Measurements from ENCODE around the gene PDGFC.

Gene PDGFC

DNA sequence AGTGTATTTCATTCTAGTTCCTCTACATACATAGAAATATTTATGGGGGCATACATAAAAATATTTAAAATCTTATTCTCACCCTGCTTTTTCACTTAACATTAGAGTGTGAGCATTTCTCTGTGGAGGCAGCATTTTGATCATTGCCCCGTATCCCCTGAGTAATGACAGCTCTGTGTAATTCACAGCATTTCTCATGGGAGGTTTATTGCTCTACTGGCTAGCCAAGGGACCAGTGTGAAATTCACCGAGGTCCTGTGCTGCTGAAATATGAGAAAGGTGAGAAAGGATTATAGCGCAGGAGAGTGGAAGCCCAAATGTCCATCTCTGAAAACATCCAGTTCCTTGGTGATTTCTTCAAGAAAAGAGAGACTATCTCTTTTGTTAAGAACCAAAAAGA is 22.9 kb downstream of the PDGFC start:
- WGBS (ENCODE audit: insufficient coverage) = 100% methylated on average over 3 of the region's 3 CpGs
- H3K27ac ChIP-seq (ENCODE audit: insufficient read depth in 1 of 2, low read depth in 1 of 2, low read length in 2 of 2, poor library complexity in 1 of 2, severe bottlenecking in 2 of 2) = no peak overlapping the region
- POLR2A ChIA-PET = no interaction called here

DNA sequence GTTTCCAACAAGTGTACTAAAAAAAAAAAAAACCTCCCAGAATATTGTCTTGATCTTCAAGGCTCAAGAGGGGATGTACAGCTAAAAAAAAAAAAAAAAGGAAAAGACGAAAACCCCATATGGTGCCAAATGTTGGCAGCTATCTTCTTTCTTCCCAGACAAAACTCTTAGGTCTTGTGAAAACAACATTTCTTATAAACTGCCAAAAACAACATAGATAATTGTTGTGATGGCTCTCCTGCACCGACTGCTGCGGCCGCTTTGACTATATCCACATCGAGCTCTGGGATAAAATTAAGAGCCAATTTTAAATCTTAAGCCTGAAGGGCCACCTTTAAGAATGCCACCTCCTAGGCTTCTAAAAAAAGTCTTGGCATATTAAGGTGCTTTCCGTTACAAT is 23.5 kb downstream of the PDGFC start:
- ChIA-PET POLR2A (no interaction called here), CTCF (interaction anchor here (0.9 kb wide), 1 partner anchor 55 kb away, joined by 4 read pairs; no protein-coding TSS in a partner anchor)
- Histone ChIP-seq H3K27me3 (replicated peaks in 2 of 5; ENCODE audit: control insufficient read depth in 4 of 5, insufficient read depth in 5 of 5, low read length in 4 of 5) (no peaks in the 10 kb centered on the region), H3K4me3 (ENCODE audit: control insufficient read depth in 1 of 7, extremely low read depth in 1 of 7, insufficient read depth in 4 of 7, low read depth in 2 of 7, low read length in 6 of 7) (no peak overlapping the region), H3K27ac (ENCODE audit: insufficient read depth in 1 of 2, low read depth in 1 of 2, low read length in 2 of 2, poor library complexity in 1 of 2, severe bottlenecking in 2 of 2) (no peak overlapping the region), H3K4me1 (ENCODE audit: control extremely low read depth in 1 of 4, control insufficient read depth in 4 of 4, insufficient read depth in 4 of 4, low read length in 3 of 4) (peaks cover 6 to 46% (median 24%) of the 10 kb centered on the region in 4 experiments), H3K9me3 (ENCODE audit: control extremely low read depth in 1 of 5, control insufficient read depth in 4 of 5, insufficient read depth in 2 of 5, low read depth in 1 of 5, low read length in 4 of 5) (no peaks in the 10 kb centered on the region), H3K36me3 (ENCODE audit: control insufficient read depth in 4 of 4, insufficient read depth in 4 of 4, low read length in 3 of 4) (no peaks in the 10 kb centered on the region)
- DNase-seq = no peak
- WGBS (ENCODE audit: insufficient coverage) = 98% methylated on average over 4 of the region's 6 CpGs

More for the DNA sequence above, 22.9 kb downstream of the PDGFC start:
- H3K27me3 ChIP-seq (replicated peaks in 2 of 5; ENCODE audit: control insufficient read depth in 4 of 5, insufficient read depth in 5 of 5, low read length in 4 of 5) = no peaks in the 10 kb centered on the region
- no peaks in the 10 kb centered on the region for H3K9me3 ChIP-seq (ENCODE audit: control extremely low read depth in 1 of 5, control insufficient read depth in 4 of 5, insufficient read depth in 2 of 5, low read depth in 1 of 5, low read length in 4 of 5)
- CTCF ChIA-PET = interaction anchor here (0.9 kb wide), 1 partner anchor 55 kb away, joined by 4 read pairs; no protein-coding TSS in a partner anchor
- H3K36me3 ChIP-seq (ENCODE audit: control insufficient read depth in 4 of 4, insufficient read depth in 4 of 4, low read length in 3 of 4) = no peaks in the 10 kb centered on the region
- no peak overlapping the region for H3K4me3 ChIP-seq (ENCODE audit: control insufficient read depth in 1 of 7, extremely low read depth in 1 of 7, insufficient read depth in 4 of 7, low read depth in 2 of 7, low read length in 6 of 7)
- peaks cover 8 to 47% (median 26%) of the 10 kb centered on the region in 4 experiments for H3K4me1 ChIP-seq (ENCODE audit: control extremely low read depth in 1 of 4, control insufficient read depth in 4 of 4, insufficient read depth in 4 of 4, low read length in 3 of 4)
- no peak for DNase-seq

DNA sequence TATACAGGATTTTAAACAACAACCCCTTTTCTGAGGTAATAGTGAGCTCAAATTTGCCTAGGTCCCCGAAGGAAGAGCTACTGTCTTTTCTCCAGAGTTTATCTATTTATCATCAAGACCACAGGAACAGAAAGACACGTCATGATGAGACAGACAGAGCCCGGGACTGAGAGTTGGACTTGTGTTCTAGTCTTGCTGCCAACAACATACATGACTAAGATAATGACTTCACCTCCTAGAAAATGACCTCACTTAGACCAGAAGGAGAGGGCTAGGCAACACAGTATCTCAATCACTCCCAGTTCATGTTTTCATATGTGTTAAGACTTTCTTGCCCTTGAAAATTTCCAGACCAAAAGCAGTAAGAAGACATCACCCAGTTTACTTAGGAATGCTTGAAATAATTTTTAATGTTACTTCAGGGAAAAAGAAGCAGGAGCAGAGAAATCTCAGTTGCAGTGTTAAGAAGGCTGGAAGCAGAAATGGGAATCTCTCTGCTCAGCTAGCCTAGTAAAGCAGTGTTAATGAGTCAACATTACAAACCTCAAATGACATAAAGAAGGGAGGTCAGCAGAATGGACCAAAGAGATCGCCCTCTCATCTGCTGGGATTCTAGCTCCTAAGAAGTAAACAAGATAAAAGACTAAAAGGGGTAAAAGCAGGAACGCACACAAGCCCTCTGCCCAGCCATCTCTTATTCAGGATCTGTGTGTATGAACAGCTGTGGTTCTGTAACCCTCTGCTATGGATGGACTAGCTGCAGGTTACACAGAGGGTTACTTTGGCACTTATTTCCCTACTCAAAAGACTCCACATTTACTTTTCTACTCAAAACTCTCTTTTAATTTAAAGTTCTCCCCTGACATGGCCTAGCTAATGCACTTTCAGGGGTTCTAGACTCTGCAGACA is 24.8 kb downstream of the PDGFC start:
- H3K27me3 ChIP-seq (replicated peaks in 2 of 5; ENCODE audit: control insufficient read depth in 4 of 5, insufficient read depth in 5 of 5, low read length in 4 of 5) = no peaks in the 10 kb centered on the region
- ChIA-PET CTCF (interaction anchor here (0.9 to 1.8 kb wide), 3 partner anchors 8 to 78 kb away, joined by 3 to 6 read pairs (median 4); no protein-coding TSS in a partner anchor), POLR2A (no interaction called here)
- no peak overlapping the region for H3K27ac ChIP-seq (ENCODE audit: insufficient read depth in 1 of 2, low read depth in 1 of 2, low read length in 2 of 2, poor library complexity in 1 of 2, severe bottlenecking in 2 of 2)
- H3K36me3 ChIP-seq (ENCODE audit: control insufficient read depth in 4 of 4, insufficient read depth in 4 of 4, low read length in 3 of 4) = peaks cover 0 to 3% (median 0%) of the 10 kb centered on the region in 4 experiments
- 85% methylated on average over 5 of the region's 5 CpGs for WGBS (ENCODE audit: insufficient coverage)
- H3K4me1 ChIP-seq (ENCODE audit: control extremely low read depth in 1 of 4, control insufficient read depth in 4 of 4, insufficient read depth in 4 of 4, low read length in 3 of 4) = peaks cover 6 to 50% (median 24%) of the 10 kb centered on the region in 4 experiments
- H3K9me3 ChIP-seq (ENCODE audit: control extremely low read depth in 1 of 5, control insufficient read depth in 4 of 5, insufficient read depth in 2 of 5, low read depth in 1 of 5, low read length in 4 of 5) = peaks cover 0 to 3% (median 0%) of the 10 kb centered on the region in 5 experiments
- DNase-seq = no peak
- no peak overlapping the region for H3K4me3 ChIP-seq (ENCODE audit: control insufficient read depth in 1 of 7, extremely low read depth in 1 of 7, insufficient read depth in 4 of 7, low read depth in 2 of 7, low read length in 6 of 7)

DNA sequence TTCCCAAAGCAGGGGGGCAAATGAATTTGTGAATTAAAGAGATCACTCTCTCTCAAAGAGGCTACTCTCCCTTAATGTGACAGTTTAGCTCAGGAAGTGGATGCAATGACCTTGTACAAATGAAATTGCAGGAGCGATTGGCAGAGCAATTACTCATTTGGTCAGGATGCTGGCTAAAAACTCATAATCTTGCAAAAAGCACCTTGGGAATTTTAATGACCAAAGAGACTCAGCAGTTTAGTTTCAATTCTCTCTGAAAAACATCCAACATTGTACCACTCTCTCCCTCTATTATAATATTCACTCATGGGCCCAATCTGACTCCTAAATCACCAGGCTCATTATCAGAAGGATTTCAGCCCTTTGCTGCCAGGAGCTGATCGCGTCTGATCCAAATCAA is 26.1 kb downstream of the PDGFC start:
- ChIA-PET POLR2A (interaction anchor here (0.5 kb wide), 1 partner anchor 104 kb away, joined by 3 read pairs; no protein-coding TSS in a partner anchor), CTCF (interaction anchor here (0.8 to 1.8 kb wide), 5 partner anchors 9 to 77 kb away, joined by 3 to 6 read pairs (median 4); no protein-coding TSS in a partner anchor)
- Histone ChIP-seq H3K36me3 (ENCODE audit: control insufficient read depth in 4 of 4, insufficient read depth in 4 of 4, low read length in 3 of 4) (peaks cover 0 to 3% (median 0%) of the 10 kb centered on the region in 4 experiments), H3K4me3 (ENCODE audit: control insufficient read depth in 1 of 7, extremely low read depth in 1 of 7, insufficient read depth in 4 of 7, low read depth in 2 of 7, low read length in 6 of 7) (peak overlapping the region in 2 of 7 experiments; percentile 37 to 48), H3K4me1 (ENCODE audit: control extremely low read depth in 1 of 4, control insufficient read depth in 4 of 4, insufficient read depth in 4 of 4, low read length in 3 of 4) (peaks cover 4 to 40% (median 24%) of the 10 kb centered on the region in 4 experiments), H3K27me3 (replicated peaks in 2 of 5; ENCODE audit: control insufficient read depth in 4 of 5, insufficient read depth in 5 of 5, low read length in 4 of 5) (no peaks in the 10 kb centered on the region), H3K27ac (ENCODE audit: insufficient read depth in 1 of 2, low read depth in 1 of 2, low read length in 2 of 2, poor library complexity in 1 of 2, severe bottlenecking in 2 of 2) (no peak overlapping the region), H3K9me3 (ENCODE audit: control extremely low read depth in 1 of 5, control insufficient read depth in 4 of 5, insufficient read depth in 2 of 5, low read depth in 1 of 5, low read length in 4 of 5) (peaks cover 0 to 3% (median 0%) of the 10 kb centered on the region in 5 experiments)
- DNase-seq = peak in 2 of 3 donors; percentile 24 to 37
- WGBS (ENCODE audit: insufficient coverage) = 60% methylated on average over 3 of the region's 3 CpGs

DNA sequence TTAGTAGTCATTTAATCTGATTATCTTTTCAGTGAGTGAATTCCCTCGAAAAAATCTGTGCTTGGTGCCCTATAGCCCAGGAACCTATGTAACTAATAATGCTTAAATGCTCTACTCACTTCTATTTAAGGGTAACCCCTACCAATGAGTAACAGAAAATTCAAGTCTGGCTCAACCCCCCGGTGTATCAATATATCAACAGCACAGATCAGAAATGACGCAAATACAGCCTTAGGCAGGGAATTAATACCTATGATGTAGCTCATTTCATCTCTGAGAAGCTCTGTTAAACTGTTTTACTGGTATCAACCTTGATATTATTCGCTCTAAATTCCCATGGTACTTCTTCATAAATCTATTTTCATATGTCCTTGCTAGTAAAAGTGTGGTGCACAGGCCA is 28.6 kb downstream of the PDGFC start:
- Histone ChIP-seq H3K4me1 (ENCODE audit: control extremely low read depth in 1 of 4, control insufficient read depth in 4 of 4, insufficient read depth in 4 of 4, low read length in 3 of 4) (peaks cover 10 to 42% (median 21%) of the 10 kb centered on the region in 4 experiments), H3K36me3 (ENCODE audit: control insufficient read depth in 4 of 4, insufficient read depth in 4 of 4, low read length in 3 of 4) (peaks cover 0 to 3% (median 0%) of the 10 kb centered on the region in 4 experiments), H3K27ac (ENCODE audit: insufficient read depth in 1 of 2, low read depth in 1 of 2, low read length in 2 of 2, poor library complexity in 1 of 2, severe bottlenecking in 2 of 2) (no peak overlapping the region), H3K9me3 (ENCODE audit: control extremely low read depth in 1 of 5, control insufficient read depth in 4 of 5, insufficient read depth in 2 of 5, low read depth in 1 of 5, low read length in 4 of 5) (peaks cover 0 to 3% (median 0%) of the 10 kb centered on the region in 5 experiments), H3K27me3 (replicated peaks in 2 of 5; ENCODE audit: control insufficient read depth in 4 of 5, insufficient read depth in 5 of 5, low read length in 4 of 5) (no peaks in the 10 kb centered on the region), H3K4me3 (ENCODE audit: control insufficient read depth in 1 of 7, extremely low read depth in 1 of 7, insufficient read depth in 4 of 7, low read depth in 2 of 7, low read length in 6 of 7) (no peak overlapping the region)
- ChIA-PET POLR2A (no interaction called here), CTCF (no interaction called here)
- 100% methylated on average over 2 of the region's 4 CpGs for WGBS (ENCODE audit: insufficient coverage)
- DNase-seq = no peak

DNA sequence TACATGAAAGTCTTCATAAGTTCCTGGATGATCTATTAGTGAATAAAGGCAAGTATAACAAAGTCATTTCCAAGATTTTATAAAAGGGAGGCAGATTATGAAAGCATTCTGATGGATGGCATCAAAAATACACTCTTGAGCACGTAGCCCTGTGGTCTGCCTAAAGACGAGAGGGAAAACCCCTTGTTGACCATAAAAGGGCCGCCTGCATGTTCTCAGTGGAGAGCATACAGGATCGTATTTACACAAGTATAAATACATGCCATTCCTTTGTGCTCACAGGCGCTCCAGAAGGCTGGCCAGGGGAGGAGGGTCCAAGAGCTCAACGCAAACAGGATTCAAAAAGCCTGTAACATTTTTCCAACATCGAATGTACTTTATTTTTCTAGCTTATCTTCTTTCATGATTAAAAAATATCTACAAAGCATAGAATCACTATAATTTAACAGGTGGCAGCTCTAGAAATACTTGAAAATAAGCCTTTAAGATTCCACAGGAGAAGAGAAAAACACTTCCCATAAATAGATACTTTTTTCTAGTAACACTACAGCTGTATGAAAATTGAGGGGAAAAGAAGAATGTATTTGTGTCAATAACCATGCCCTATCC is 29.6 kb downstream of the PDGFC start:
- POLR2A ChIA-PET = no interaction called here
- WGBS (ENCODE audit: insufficient coverage) = 100% methylated on average over 6 of the region's 7 CpGs
- H3K4me1 ChIP-seq (ENCODE audit: control extremely low read depth in 1 of 4, control insufficient read depth in 4 of 4, insufficient read depth in 4 of 4, low read length in 3 of 4) = peaks cover 10 to 38% (median 19%) of the 10 kb centered on the region in 4 experiments
- H3K9me3 ChIP-seq (ENCODE audit: control extremely low read depth in 1 of 5, control insufficient read depth in 4 of 5, insufficient read depth in 2 of 5, low read depth in 1 of 5, low read length in 4 of 5) = peaks cover 0 to 3% (median 0%) of the 10 kb centered on the region in 5 experiments
- peak in 1 of 3 donors; percentile 35 for DNase-seq
- H3K27ac ChIP-seq (ENCODE audit: insufficient read depth in 1 of 2, low read depth in 1 of 2, low read length in 2 of 2, poor library complexity in 1 of 2, severe bottlenecking in 2 of 2) = no peak overlapping the region
- H3K4me3 ChIP-seq (ENCODE audit: control insufficient read depth in 1 of 7, extremely low read depth in 1 of 7, insufficient read depth in 4 of 7, low read depth in 2 of 7, low read length in 6 of 7) = peak overlapping the region in 1 of 7 experiments; percentile 23
- no peaks in the 10 kb centered on the region for H3K27me3 ChIP-seq (replicated peaks in 2 of 5; ENCODE audit: control insufficient read depth in 4 of 5, insufficient read depth in 5 of 5, low read length in 4 of 5)
- CTCF ChIA-PET = no interaction called here
- peaks cover 0 to 3% (median 0%) of the 10 kb centered on the region in 4 experiments for H3K36me3 ChIP-seq (ENCODE audit: control insufficient read depth in 4 of 4, insufficient read depth in 4 of 4, low read length in 3 of 4)

All from common myeloid progenitor, CD34-positive (primary cell).